ENCODE data around the gene LEO1.

GRCh38 chr15:52013151-52013791 lies 41.7 kb upstream of the LEO1 start:
- TF ChIP-seq CTCF (IDR thresholded peaks at IDR 0.05 in 2 of 3, conservative IDR thresholded peaks at IDR 0.05 in 1 of 3; ENCODE audit: control insufficient read depth in 2 of 3, extremely low read depth in 1 of 3, insufficient read depth in 1 of 3, low read depth in 3 of 3, low read length in 3 of 3): no peak
- TF ChIP-seq ZBTB11 (CRISPR knock-in tag; IDR thresholded peaks at IDR 0.05): no peak
- TF ChIP-seq RFX5 (IDR thresholded peaks at IDR 0.05; ENCODE audit: low read depth, low read length): no peak
- TF ChIP-seq NRF1 (conservative IDR thresholded peaks at IDR 0.05; ENCODE audit: low read depth, low read length): no peak
- TF ChIP-seq ASH2L (IDR thresholded peaks at IDR 0.05; ENCODE audit: borderline replicate concordance, low read depth): no peak
